ENCODE results near the gene NDRG3.

NDRG3 gene

DNA sequence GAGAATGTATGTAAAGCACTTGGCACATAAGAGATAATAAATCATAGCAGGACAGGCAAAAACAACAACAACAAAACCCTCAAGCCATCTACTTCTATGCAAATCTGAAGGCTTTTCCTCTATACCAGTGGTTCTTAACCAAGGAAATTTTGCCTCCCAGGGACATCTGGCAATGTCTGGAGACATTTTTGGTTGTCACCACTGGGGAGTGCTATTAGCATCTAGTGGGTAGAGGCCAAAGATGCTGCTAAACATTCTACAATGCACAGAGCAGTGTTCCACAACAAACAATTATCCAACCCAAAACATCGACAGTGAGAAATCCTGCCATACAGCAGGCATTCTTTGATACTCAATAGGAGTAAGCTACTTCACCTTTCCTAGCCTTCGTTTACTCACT lies 28.2 kb downstream of the NDRG3 start:
- H2AFZ ChIP-seq (ENCODE audit: low read length): no peak overlapping the region
- no peaks in the 10 kb centered on the region for H3K4me1 ChIP-seq (ENCODE audit: low read length)
- TF ChIP-seq, protein P1, sequence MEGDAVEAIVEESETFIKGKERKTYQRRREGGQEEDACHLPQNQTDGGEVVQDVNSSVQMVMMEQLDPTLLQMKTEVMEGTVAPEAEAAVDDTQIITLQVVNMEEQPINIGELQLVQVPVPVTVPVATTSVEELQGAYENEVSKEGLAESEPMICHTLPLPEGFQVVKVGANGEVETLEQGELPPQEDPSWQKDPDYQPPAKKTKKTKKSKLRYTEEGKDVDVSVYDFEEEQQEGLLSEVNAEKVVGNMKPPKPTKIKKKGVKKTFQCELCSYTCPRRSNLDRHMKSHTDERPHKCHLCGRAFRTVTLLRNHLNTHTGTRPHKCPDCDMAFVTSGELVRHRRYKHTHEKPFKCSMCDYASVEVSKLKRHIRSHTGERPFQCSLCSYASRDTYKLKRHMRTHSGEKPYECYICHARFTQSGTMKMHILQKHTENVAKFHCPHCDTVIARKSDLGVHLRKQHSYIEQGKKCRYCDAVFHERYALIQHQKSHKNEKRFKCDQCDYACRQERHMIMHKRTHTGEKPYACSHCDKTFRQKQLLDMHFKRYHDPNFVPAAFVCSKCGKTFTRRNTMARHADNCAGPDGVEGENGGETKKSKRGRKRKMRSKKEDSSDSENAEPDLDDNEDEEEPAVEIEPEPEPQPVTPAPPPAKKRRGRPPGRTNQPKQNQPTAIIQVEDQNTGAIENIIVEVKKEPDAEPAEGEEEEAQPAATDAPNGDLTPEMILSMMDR (IDR thresholded peaks at IDR 0.05; ENCODE audit: low read length): peak; percentile 30
- TF ChIP-seq EZH2phosphoT487 (IDR thresholded peaks at IDR 0.05; ENCODE audit: low read length) (no peak), EZH2 (optimal IDR thresholded peaks at IDR 0.05; ENCODE audit: low read depth, low read length) (no peak)
- no peaks in the 10 kb centered on the region for H3F3A ChIP-seq (ENCODE audit: insufficient read depth, low read length)
- H3K4me3 ChIP-seq (ENCODE audit: low read length): no peak overlapping the region
- no peaks in the 10 kb centered on the region for H4K20me1 ChIP-seq (ENCODE audit: insufficient read depth, low read length)
- H3K9ac ChIP-seq (ENCODE audit: low read length): no peak overlapping the region
- H3K79me2 ChIP-seq (ENCODE audit: low read length): no peaks in the 10 kb centered on the region
- no peak overlapping the region for H3K4me2 ChIP-seq (ENCODE audit: low read depth, low read length)
- H3K27me3 ChIP-seq (replicated peaks; ENCODE audit: insufficient read depth, low read length): no peaks in the 10 kb centered on the region
- no peak overlapping the region for H3K27ac ChIP-seq (ENCODE audit: low read length)
- no peaks in the 10 kb centered on the region for H3K9me2 ChIP-seq (replicated peaks; ENCODE audit: insufficient read depth, low read length)
- H3K9me3 ChIP-seq (replicated peaks; ENCODE audit: insufficient read depth, low read length): no peaks in the 10 kb centered on the region
- DNase-seq: no peak
- H3K36me3 ChIP-seq (replicated peaks; ENCODE audit: insufficient read depth, low read length): no peaks in the 10 kb centered on the region

DNA sequence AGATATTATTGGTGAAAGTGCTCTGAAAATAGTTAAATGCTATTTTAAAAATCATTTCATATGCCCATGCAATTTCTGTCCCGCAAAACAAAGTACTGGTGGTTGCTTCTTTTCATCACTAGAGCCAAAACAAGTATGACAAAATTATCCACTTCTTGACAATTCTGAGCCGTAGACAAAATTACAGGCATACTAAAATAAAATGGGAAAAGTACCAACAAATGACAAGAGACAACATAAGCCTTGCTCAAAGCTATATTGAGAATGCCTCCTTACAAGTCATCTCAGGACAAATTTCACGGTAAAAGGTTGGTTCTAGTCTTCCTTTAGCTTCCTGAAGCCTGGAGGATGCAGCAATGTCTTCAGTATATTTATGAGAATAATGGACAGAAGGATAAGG lies 28.9 kb downstream of the NDRG3 start:
- no peaks in the 10 kb centered on the region for H3K36me3 ChIP-seq (replicated peaks; ENCODE audit: insufficient read depth, low read length)
- H3K9me2 ChIP-seq (replicated peaks; ENCODE audit: insufficient read depth, low read length): no peaks in the 10 kb centered on the region
- no peak overlapping the region for H3K4me3 ChIP-seq (ENCODE audit: low read length)
- no peak overlapping the region for H3K9ac ChIP-seq (ENCODE audit: low read length)
- no peaks in the 10 kb centered on the region for H3K4me1 ChIP-seq (ENCODE audit: low read length)
- no peaks in the 10 kb centered on the region for H3K9me3 ChIP-seq (replicated peaks; ENCODE audit: insufficient read depth, low read length)
- TF ChIP-seq, protein P1 (IDR thresholded peaks at IDR 0.05; ENCODE audit: low read length): no peak
- TF ChIP-seq EZH2 (optimal IDR thresholded peaks at IDR 0.05; ENCODE audit: low read depth, low read length): no peak
- TF ChIP-seq EZH2phosphoT487 (IDR thresholded peaks at IDR 0.05; ENCODE audit: low read length): no peak
- no peaks in the 10 kb centered on the region for H3K27me3 ChIP-seq (replicated peaks; ENCODE audit: insufficient read depth, low read length)
- H2AFZ ChIP-seq (ENCODE audit: low read length): no peak overlapping the region
- H3K27ac ChIP-seq (ENCODE audit: low read length): no peak overlapping the region
- H4K20me1 ChIP-seq (ENCODE audit: insufficient read depth, low read length): no peaks in the 10 kb centered on the region
- DNase-seq: no peak
- no peaks in the 10 kb centered on the region for H3K79me2 ChIP-seq (ENCODE audit: low read length)
- H3F3A ChIP-seq (ENCODE audit: insufficient read depth, low read length): no peaks in the 10 kb centered on the region
- no peak overlapping the region for H3K4me2 ChIP-seq (ENCODE audit: low read depth, low read length)

DNA sequence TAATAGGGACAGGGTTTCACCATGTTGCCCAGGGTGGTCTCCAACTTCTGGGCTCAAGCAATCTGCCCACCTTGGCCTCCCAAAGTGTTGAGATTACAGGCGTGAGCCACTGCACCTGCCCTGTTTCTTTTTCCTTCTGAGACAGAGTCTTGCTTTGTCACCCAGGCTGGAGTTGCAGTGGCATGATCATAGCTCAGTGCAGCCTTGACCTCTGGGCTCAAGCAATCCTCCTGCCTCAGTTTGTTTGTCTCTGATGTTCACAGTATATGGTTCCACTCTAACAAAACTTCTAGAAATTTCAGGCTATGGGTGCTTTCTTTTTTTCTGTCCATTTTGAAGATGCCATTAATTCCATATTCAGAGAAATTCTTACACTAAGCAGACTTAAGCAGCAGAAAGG lies 33.1 kb downstream of the NDRG3 start:
- Histone ChIP-seq H3K36me3 (replicated peaks; ENCODE audit: insufficient read depth, low read length) (no peaks in the 10 kb centered on the region), H4K20me1 (ENCODE audit: insufficient read depth, low read length) (no peaks in the 10 kb centered on the region), H3K4me1 (ENCODE audit: low read length) (no peaks in the 10 kb centered on the region), H3K4me3 (ENCODE audit: low read length) (no peak overlapping the region), H3K9me2 (replicated peaks; ENCODE audit: insufficient read depth, low read length) (no peaks in the 10 kb centered on the region), H3K27ac (ENCODE audit: low read length) (no peak overlapping the region), H3K9ac (ENCODE audit: low read length) (no peak overlapping the region), H3K27me3 (replicated peaks; ENCODE audit: insufficient read depth, low read length) (no peaks in the 10 kb centered on the region), H3F3A (ENCODE audit: insufficient read depth, low read length) (no peaks in the 10 kb centered on the region), H3K4me2 (ENCODE audit: low read depth, low read length) (no peak overlapping the region), H2AFZ (ENCODE audit: low read length) (no peak overlapping the region), H3K79me2 (ENCODE audit: low read length) (no peaks in the 10 kb centered on the region), H3K9me3 (replicated peaks; ENCODE audit: insufficient read depth, low read length) (no peaks in the 10 kb centered on the region)
- TF ChIP-seq EZH2phosphoT487 (IDR thresholded peaks at IDR 0.05; ENCODE audit: low read length) (no peak), EZH2 (optimal IDR thresholded peaks at IDR 0.05; ENCODE audit: low read depth, low read length) (no peak)
- TF ChIP-seq, protein P1 (IDR thresholded peaks at IDR 0.05; ENCODE audit: low read length): no peak
- DNase-seq: no peak
